Ovary (tissue), 3 donors: ENCODE results near the gene RNF111.

Source experiments
- CTCF ChIP-seq, 3 donors: fragments of 450-650 bp in 2 of 3; fragments of 200-600 bp in 1 of 3; IDR thresholded peaks; one replicate each; pipeline versions ENCODE4 v1.5.1 to v1.8.0; 2016 to 2022; ENCODE audit warnings: antibody characterized with exemption in 3 of 3, mild to moderate bottlenecking in 1 of 3
- POLR2A ChIP-seq: fragments of 450-650 bp; IDR thresholded peaks from one replicate; pipeline ENCODE4 v1.6.1; 2017; ENCODE audit warnings: antibody characterized with exemption, mild to moderate bottlenecking, moderate library complexity
- donor health status: DM: no; HTN: no; CAD: no.

- TF ChIP-seq CTCF (IDR thresholded peaks at IDR 0.05), result no peak
- TF ChIP-seq POLR2A, result no peak
Measured at GRCh38 chr15:58962662-58963565, 24.5 kb upstream of the RNF111 start.
